Head of caudate nucleus (tissue), 42 donors: Measurements from ENCODE around the gene NFKB1.

Source experiments
- DNase-seq, 42 donors: peaks; one replicate each; pipeline versions ENCODE4 v3.0.0 to v3.0.0-alpha.2; 2020 to 2021; ENCODE audit warnings: mixed read lengths in 7 of 42
- intact Hi-C: fragments of 100-400 bp; cut with DNase I; formaldehyde crosslinking; loops from one replicate; pipeline ENCODE4 v1.15.0; 2022

Gene NFKB1

DNA sequence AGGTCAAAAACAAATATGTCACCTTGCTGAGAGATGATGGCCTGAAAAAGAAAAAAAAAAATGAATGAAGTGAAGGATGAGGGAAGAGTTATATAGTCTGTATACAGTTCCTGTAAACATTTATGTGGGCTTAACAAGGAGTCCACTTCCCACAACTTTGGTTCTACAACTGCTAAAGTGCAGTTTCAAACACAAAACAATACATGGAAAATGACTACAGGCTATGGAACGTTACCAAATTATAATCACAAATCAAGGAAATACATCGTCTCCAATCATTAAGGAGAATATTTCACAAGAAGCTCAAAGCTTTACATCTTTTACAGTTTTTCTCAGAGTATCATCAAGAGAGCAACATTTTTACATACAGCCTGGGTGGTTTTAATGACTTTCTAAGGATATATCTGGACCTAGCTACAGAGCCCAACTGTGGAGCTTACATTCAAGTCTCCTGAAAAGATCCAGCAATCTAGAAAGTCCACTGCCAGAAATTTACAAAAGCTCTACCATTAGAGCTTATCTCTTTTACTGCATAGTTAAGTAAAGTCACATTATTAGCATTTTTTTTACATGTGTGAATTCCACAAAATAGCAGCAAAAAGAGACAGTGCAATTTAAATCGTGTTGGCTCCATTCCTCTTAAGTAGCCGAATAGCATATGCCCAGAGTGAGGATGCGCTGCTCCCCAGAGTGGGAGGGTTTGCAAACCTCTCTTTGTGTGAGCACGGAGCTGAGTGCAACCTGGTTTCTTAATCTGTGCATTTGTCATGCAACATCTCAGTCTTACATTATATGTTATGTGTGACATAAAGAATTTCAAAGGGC is 131.3 kb downstream of the NFKB1 start:
- no peak for DNase-seq
- intact Hi-C loops = no loop called here

DNA sequence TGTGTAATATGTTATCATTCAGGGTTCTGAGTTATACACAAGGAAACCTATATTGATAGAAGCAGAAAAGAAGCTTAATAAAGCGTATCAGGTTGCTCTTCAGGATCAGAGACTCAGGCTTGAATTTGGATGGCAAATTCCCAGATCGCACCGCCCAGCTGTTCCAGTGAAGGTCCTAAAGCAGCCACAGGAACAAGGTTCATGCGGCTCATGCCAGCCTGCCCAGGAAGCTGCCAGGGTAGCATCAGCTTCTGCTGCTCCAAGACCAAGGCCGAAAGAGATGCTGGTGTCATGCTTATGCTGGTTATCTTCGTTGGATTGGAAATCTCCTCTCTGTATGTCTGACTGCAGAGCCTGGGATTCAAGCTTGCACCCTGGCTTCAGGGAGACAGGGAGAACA is 131.9 kb downstream of the NFKB1 start:
- intact Hi-C loops = no loop called here
- no peak for DNase-seq

DNA sequence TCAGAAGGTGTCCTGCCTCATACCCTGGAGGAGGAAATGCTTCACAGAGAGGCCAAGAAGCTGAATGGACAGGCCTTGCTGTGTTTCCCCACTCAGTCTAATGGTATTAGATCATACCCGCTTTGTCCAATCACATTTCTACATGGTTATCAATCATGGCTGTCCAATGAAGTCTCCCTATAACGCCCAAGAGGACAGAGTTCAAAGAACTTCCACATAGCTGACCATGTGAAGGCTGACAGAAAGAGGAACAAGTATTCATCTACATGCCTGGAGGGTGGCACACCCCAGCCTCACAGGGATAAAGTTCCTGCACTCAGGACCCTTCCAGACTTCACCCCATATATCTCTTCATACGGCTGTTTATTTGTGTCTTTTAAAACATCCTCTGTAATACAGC is 136.2 kb downstream of the NFKB1 start:
- intact Hi-C loops = no loop called here
- DNase-seq = no peak

DNA sequence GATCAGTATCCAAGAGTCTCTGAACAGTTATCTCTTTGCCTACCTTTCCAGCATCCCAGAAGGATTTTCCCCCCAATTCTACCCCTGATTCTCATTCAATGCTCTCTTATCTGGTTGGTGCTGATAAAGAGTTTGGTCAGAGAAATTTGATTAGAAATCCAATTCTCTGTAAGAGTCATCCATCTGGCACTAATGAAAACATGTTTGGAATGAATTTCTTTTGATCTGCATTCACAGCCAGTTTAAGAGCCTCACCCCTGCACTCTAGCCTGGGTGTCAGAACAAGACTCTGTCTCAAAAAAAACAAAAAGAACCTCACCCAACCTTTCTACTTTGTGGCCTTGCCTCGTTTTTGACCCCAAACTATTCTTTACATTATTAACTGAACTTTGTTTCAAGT is 137.5 kb downstream of the NFKB1 start:
- DNase-seq = no peak

DNA sequence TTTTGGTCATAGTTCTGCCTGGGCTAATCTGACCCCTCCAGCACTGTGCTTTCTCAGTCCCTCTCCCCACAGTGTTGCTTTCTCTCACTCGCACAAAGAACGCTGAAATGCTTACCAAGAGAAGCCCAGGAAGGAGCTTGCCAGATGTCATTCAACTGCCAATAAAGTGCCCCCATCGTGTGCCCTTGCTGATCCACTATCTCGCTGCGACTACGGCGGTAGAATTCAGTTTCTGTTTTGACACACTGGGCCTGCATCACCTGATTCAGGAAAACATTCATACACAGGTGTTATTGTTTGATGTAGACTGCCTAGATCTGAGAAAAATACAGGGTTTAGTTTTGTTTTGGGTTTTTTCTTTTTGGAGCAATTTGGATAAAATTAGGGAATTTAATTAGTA is 138.4 kb downstream of the NFKB1 start:
- intact Hi-C loops = no loop called here
- no peak for DNase-seq

More for the DNA sequence above, 137.5 kb downstream of the NFKB1 start:
- intact Hi-C loops = no loop called here

DNA sequence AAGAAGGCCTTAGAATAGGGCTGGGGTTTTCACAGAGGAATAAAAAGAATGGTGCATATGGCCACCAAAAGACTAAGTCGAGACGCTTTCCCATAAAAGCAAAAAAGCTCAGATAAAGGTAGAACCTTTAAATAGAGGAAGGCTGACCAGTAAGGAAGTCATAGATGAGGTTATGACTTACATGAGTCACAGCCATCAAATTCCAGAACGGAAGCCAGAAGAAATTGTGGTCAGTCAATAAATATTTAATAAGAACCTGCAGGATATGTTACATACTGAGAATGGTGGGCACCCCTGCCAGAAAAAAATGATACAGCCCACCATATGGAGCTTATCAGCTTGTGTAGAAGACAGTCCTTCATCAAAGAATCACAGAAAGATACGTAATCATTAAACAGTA is 139.5 kb downstream of the NFKB1 start:
- DNase-seq = no peak
- intact Hi-C loops = no loop called here

DNA sequence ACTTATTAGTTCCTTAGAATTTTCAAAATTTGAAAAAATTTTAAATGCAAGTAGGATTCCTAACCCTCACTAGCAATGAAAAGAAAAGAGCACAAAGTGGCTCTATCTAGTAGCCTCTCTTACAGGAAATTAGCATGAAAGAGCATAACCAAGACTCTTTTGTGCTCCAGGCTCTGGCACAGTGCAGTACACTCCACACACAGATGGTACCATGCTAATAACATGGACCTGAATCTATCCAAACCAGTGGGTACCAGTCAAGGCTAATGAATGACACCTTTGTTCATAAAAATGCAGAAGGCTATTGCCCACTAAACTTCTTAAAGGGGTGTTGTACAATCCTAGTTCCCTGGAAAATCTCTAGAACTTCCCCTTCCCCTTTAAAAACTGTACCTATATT is 140.6 kb downstream of the NFKB1 start:
- intact Hi-C loops = no loop called here
- DNase-seq = peak in 26 of 42 donors; percentile 13 to 78 (median 47)

DNA sequence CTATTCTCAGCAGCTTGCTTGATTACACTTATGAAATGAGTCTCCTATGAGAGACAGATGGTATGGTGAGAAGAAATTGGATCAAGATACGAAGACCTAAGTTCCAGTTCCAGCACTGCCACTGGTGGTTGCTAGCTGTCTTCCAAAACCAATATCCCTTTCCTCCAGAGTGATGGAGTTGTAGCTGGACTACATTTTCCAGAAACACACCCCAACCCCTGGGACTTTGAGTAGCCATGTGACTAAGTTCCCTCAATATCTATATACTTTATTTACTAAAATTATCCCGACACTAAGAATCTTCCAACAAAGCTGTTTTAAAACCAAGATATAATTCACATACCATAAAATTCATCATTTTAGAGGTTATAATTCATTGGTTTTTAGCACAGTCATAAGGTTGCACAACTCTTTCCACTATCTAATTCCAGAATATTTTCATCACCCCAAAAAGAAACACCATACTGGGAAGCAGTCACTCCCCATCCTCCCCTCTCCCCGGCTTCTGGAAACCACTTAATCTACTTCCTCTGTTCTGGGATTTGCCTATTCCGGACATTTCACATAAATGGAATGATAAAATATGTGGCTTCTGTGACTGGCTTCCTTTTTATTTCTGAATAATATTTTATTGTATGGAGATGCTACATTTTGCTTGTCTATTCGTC is 141.6 kb downstream of the NFKB1 start:
- DNase-seq = no peak
- intact Hi-C loops = no loop called here

DNA sequence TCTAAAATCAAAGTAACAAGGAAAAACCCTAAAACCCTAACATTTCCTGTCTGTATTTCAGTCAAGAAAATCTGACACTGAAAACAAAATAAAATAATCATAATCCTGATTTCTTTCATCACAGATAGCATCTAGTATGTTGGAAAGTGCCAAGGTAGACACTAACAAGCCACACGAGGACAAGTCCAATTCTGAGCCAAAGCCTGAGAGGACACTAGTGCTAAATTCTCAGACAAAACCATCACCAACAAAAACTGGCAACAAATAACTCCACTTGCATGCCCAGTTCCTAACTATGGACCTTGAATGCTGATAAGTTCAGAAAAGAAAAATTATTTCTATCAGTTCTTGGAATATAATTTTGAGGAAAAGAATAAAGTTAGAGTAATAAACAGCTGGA is 146.0 kb downstream of the NFKB1 start:
- DNase-seq = no peak
- intact Hi-C loops = no loop called here

DNA sequence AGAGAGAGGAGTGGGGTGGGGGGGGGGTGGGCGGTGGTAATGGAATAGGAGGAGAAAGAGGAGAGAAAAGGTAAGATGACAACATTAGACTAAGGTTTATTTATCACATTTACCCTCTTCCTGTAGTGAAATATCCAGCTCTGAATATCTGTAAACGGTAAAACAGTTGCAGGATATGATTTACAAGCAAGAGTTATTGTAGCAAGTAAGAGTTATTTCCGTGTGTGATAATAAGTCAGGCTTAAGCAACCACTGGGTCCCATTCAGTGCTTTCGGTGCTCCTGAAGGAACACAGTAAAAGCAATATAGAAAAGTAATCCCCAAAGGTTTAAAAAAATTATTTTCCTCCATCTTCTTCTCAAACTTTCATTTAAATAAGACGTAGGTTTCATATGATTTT is 156.0 kb downstream of the NFKB1 start:
- intact Hi-C loops = no loop called here
- DNase-seq = no peak

DNA sequence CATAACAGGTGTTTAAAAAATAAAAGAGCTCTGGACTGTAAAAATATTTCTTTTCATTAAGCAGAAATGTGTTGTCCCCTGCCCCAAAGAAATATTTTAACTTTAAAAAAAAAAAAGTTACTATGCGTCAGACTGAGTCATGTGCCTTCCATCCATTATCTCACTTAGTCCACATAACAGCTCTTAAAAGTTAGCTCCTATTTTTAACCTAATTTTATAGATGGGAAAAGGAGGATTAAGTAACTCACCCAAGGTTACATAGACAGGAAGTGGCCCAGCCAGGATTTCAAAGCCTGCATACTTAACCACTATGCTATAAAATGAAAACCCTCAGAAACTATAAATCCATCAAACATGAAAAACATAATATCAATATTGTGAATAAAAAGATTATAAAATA is 161.9 kb downstream of the NFKB1 start:
- intact Hi-C loops = no loop called here
- DNase-seq = no peak

DNA sequence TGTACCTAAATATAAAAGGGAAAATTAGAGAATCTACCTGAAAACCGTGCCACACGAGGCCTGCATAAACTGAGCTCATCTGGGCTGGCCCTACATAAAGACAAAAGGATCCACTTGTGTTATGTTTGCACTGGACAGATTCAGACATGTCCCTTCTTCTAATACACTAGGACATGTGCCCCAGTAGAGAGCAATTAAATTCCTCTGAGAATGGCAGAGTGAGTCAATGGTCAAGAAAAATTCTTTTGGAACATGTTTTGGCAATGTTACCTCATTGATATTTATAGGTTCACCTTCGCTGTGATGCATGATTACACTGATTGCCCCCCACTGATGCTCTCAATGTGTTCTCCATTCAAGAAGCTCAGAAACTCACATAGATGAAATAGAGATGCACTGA is 164.4 kb downstream of the NFKB1 start:
- intact Hi-C loops = no loop called here
- DNase-seq = no peak
